ENCODE results near the gene CPM. TPM values are rescaled to one million over a fixed set of nuclear protein-coding genes. Genes with fewer than 3 reads are reported as not detected.

CPM gene
- polyA plus RNA-seq, 1 donor (not counting 4 experiments of a cell fraction or from before 2014, with no cell fraction given): 2.5 TPM

DNA sequence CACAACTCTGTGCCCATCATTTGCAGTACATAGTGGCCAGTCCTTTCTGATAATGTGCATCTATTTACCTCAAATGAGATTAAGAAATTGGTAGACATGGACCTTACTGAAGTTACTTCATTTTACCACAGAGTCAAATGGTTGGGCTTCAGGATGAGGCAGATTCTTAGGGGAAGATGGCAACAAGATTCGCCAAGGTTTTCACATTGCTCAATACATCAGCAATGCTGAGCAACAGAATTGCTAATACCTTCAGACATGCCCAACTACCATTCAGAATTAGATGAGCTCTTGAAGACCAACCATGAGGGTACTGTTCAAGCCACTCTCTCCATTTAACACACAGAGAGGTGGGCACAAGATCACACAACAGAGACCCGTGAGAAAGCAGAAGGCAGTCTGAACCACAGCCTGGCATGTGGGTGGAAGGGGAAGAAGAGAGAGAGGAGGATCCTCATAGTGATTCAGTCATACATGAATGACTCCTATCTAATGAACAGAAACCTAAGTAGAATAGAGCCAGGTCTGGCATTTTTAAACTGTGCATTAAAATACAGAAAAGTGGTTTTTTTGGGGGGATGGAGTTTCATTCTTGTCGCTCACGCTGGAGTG lies 28.5 kb downstream of the CPM start:
- dilution Hi-C loops (cut with MboI; ENCODE audit: extremely low pct_ligation_motif_present, low sequenced_read_pairs): no loop called here
- Histone ChIP-seq H4K20me1 (ENCODE audit: control insufficient read depth, extremely low read depth, insufficient read depth, low read length) (no peaks in the 10 kb centered on the region), H3K27me3 (ENCODE audit: control insufficient read depth, extremely low read depth, insufficient read depth, low read length) (no peaks in the 10 kb centered on the region), H3K4me3 (ENCODE audit: control insufficient read depth in 2 of 3, extremely low read depth in 1 of 3, insufficient read depth in 2 of 3, low read depth in 1 of 3, low read length in 3 of 3) (no peak overlapping the region), H2AFZ (ENCODE audit: control insufficient read depth, low read length) (no peak overlapping the region), H3K9me1 (ENCODE audit: control insufficient read depth, extremely low read depth, insufficient read depth, low read length) (no peaks in the 10 kb centered on the region), H3K4me2 (ENCODE audit: control insufficient read depth, extremely low read depth, insufficient read depth, low read depth, low read length) (no peak overlapping the region), H3K4me1 (ENCODE audit: control insufficient read depth, extremely low read depth, insufficient read depth, low read length) (peaks cover under 1% of the 10 kb centered on the region), H3K9me3 (ENCODE audit: control insufficient read depth, low read depth, low read length) (no peaks in the 10 kb centered on the region), H3K27ac (ENCODE audit: control insufficient read depth, insufficient read depth, low read length) (no peak overlapping the region), H3K79me2 (ENCODE audit: control insufficient read depth, insufficient read depth, low read length) (no peaks in the 10 kb centered on the region), H3K36me3 (ENCODE audit: control insufficient read depth in 2 of 2, extremely low read depth in 1 of 2, insufficient read depth in 2 of 2, low read length in 2 of 2) (no peaks in the 10 kb centered on the region), H3K9ac (ENCODE audit: control insufficient read depth, extremely low read depth, insufficient read depth, low read length) (no peak overlapping the region)
- FAIRE-seq: peak; percentile 5
- TF ChIP-seq, protein P1, sequence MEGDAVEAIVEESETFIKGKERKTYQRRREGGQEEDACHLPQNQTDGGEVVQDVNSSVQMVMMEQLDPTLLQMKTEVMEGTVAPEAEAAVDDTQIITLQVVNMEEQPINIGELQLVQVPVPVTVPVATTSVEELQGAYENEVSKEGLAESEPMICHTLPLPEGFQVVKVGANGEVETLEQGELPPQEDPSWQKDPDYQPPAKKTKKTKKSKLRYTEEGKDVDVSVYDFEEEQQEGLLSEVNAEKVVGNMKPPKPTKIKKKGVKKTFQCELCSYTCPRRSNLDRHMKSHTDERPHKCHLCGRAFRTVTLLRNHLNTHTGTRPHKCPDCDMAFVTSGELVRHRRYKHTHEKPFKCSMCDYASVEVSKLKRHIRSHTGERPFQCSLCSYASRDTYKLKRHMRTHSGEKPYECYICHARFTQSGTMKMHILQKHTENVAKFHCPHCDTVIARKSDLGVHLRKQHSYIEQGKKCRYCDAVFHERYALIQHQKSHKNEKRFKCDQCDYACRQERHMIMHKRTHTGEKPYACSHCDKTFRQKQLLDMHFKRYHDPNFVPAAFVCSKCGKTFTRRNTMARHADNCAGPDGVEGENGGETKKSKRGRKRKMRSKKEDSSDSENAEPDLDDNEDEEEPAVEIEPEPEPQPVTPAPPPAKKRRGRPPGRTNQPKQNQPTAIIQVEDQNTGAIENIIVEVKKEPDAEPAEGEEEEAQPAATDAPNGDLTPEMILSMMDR (optimal IDR thresholded peaks at IDR 0.05 in 1 of 3, IDR thresholded peaks at IDR 0.05 in 1 of 3, conservative IDR thresholded peaks at IDR 0.05 in 1 of 3; ENCODE audit: extremely low read depth in 1 of 3, insufficient read depth in 2 of 3, low read length in 3 of 3): no peak
- no peak for TF ChIP-seq EZH2 (IDR thresholded peaks at IDR 0.05; ENCODE audit: low read length)
- DNase-seq (ENCODE audit: low read depth, low spot score): no peak

GRCh38 chr12:68903511-68903910 lies 29.5 kb downstream of the CPM start:
- no peak overlapping the region for H3K4me3 ChIP-seq (ENCODE audit: control insufficient read depth in 2 of 3, extremely low read depth in 1 of 3, insufficient read depth in 2 of 3, low read depth in 1 of 3, low read length in 3 of 3)
- TF ChIP-seq EZH2 (IDR thresholded peaks at IDR 0.05; ENCODE audit: low read length): no peak
- TF ChIP-seq, protein P1 (optimal IDR thresholded peaks at IDR 0.05 in 1 of 3, IDR thresholded peaks at IDR 0.05 in 1 of 3, conservative IDR thresholded peaks at IDR 0.05 in 1 of 3; ENCODE audit: extremely low read depth in 1 of 3, insufficient read depth in 2 of 3, low read length in 3 of 3): no peak

More at GRCh38 chr12:68903511-68903910, 29.5 kb downstream of the CPM start:
- Histone ChIP-seq H3K4me1 (ENCODE audit: control insufficient read depth, extremely low read depth, insufficient read depth, low read length) (peaks cover 3% of the 10 kb centered on the region), H3K9me3 (ENCODE audit: control insufficient read depth, low read depth, low read length) (no peaks in the 10 kb centered on the region), H3K27me3 (ENCODE audit: control insufficient read depth, extremely low read depth, insufficient read depth, low read length) (no peaks in the 10 kb centered on the region), H4K20me1 (ENCODE audit: control insufficient read depth, extremely low read depth, insufficient read depth, low read length) (no peaks in the 10 kb centered on the region), H3K9me1 (ENCODE audit: control insufficient read depth, extremely low read depth, insufficient read depth, low read length) (no peaks in the 10 kb centered on the region), H2AFZ (ENCODE audit: control insufficient read depth, low read length) (no peak overlapping the region), H3K27ac (ENCODE audit: control insufficient read depth, insufficient read depth, low read length) (no peak overlapping the region), H3K79me2 (ENCODE audit: control insufficient read depth, insufficient read depth, low read length) (no peaks in the 10 kb centered on the region), H3K4me2 (ENCODE audit: control insufficient read depth, extremely low read depth, insufficient read depth, low read depth, low read length) (no peak overlapping the region), H3K9ac (ENCODE audit: control insufficient read depth, extremely low read depth, insufficient read depth, low read length) (no peak overlapping the region), H3K36me3 (ENCODE audit: control insufficient read depth in 2 of 2, extremely low read depth in 1 of 2, insufficient read depth in 2 of 2, low read length in 2 of 2) (no peaks in the 10 kb centered on the region)
- FAIRE-seq (no peak), DNase-seq (ENCODE audit: low read depth, low spot score) (no peak)
- dilution Hi-C loops (cut with MboI; ENCODE audit: extremely low pct_ligation_motif_present, low sequenced_read_pairs): no loop called here

Data from keratinocyte (primary cell).